HG03354 (cell line): ENCODE measurements around the gene DNLZ.
A peak's percentile ranks its signal among the peaks of the same experiment; 100 is the strongest.
"Not testable (repeated sequence)": the region's sequence is repeated elsewhere in the genome, so short reads cannot be mapped to it uniquely, and the experiment has no call there.

Experiments used
- ATAC-seq: cut with Tn5 transposase; IDR thresholded peaks from one replicate; pipeline ENCODE4 v1.9.1; 2021; ENCODE audit warnings: mild to moderate bottlenecking; ENCODE audit not compliant: unreplicated experiment, poor library complexity, severe bottlenecking

Gene DNLZ

DNA sequence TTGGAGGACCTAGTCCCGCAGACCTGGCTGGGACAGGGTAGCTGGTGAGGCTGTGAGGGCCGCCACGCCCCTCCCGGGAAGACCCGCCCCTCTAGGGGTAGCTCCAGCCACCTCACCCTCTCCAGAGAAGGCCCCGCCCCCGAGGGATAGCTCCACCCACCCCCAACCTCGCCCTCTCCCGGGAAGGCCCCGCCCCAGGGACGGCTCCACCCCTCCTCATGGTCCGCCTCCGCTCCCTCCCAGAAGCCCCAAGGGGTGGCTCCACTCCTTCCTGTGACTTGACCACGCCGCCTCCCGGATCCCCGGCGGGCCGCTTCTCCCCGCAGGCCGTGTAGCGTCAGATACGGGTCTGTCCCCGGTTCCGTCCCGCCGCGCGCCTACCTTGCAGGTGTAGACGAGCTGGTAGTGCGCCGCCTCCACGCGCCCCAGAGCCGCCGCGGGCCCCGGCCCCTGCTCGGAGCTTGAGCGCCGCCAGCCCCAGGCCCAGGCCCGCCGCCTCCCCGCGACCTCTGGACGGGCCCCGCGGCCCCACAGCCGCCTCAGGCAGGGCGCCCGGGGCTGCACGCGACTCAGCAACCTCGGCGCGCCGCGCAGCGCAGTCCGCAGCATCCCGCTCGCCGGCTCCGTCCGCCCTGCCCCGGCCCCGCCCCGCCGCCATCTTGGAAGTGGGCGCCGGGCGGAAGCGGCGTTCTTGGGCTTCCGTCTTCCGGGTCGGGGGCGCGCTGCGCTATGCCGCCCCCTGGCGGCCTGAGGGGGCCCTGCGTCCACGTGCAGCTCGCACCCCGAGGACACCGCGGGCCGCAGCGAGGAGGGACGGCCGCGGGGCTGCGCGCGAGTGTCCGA, at the start of gene DNLZ:
Gene DNLZ (minus strand): TSS at position 639 of the 843 bp plus-strand sequence. CDS start 30 bp downstream, at position 609.
- ATAC-seq, result peak; percentile 77

DNA sequence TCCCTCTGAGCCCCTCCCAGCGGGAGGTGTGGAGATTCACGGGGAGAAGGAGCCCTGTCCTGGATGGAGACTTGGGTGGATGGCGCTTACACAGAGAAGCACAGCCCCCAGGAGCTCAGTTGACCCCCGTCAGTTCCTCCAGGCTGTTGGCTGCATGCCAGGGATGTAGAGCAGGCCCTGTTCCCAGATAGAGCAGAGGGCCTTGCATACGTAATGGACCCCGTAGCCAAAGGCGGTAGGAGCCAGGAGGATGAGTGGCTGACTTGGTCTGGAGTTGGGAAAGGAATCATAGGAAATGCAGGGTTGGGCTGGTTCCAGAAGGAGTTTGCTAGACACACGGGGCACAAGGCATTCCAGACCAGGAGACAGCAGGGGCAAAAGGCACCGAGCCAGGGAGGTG, 49.4 kb upstream of the DNLZ start:
- ATAC-seq, result no peak

DNA sequence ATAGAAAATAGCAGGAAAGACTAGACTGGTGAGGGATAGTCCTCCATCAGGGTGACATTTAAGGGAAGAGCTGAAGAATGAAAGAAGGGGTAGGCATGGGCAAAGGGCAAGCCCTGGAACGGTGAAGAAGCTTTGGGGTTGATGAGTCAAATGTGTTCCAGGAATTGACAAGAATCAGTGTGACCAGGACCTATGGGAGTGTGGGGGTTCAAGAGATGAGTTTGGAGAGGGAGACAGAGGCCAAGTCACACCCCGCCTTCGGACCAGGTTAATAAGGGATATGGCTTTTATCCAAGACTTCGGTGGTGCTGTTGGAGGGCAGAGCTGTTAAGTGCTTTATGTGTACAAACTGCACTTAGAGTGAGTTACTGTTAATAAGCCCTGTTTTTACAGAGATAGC, 47.8 kb upstream of the DNLZ start:
- ATAC-seq, result no peak

DNA sequence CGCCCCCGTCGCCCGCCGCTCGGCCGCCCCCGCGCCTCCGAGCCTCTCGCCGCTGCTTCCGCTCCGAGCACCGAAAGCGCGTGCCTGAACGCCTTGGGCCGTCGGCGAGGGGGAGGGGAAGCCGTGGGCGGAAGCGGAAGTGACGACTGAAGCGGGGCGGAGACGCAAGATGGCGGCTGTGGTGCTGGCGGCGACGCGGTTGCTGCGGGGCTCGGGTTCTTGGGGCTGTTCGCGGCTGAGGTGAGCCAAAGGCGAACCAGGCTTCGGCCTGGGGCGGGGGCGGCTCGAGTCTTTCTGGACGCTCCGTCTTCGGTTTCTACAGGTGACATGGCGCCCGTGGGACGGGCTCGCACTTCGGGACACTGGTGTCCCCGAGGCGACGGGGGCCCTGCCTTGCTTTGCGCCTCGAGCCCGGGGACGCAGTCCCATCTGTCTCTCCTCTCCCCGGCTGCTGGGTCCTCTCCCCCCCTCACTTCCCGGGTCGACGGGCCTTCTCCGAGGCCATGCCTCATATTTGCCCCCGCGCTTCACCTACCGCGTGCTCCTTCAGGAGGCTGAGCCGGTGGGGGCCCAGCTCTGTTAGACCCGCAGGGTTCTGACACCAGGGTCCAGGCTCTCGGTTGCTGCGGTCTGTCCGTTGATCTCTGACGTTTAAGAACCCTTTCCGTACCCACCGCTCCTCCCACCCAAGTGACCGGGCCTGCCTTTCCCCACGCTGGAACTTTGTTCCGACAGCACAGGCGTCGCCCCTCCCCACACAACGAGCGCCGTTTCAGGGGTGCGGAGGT, 47.1 kb upstream of the DNLZ start, which contains the start of the genes ENTR1 and PMPCA:
Gene ENTR1 (minus strand): TSS at position 115 of the 788 bp plus-strand sequence. CDS start 217 bp downstream, outside the sequence.
Gene PMPCA (plus strand): TSS at position 159 of the 788 bp plus-strand sequence. CDS start 11 bp downstream, at position 170.
- peak; percentile 91 for ATAC-seq

DNA sequence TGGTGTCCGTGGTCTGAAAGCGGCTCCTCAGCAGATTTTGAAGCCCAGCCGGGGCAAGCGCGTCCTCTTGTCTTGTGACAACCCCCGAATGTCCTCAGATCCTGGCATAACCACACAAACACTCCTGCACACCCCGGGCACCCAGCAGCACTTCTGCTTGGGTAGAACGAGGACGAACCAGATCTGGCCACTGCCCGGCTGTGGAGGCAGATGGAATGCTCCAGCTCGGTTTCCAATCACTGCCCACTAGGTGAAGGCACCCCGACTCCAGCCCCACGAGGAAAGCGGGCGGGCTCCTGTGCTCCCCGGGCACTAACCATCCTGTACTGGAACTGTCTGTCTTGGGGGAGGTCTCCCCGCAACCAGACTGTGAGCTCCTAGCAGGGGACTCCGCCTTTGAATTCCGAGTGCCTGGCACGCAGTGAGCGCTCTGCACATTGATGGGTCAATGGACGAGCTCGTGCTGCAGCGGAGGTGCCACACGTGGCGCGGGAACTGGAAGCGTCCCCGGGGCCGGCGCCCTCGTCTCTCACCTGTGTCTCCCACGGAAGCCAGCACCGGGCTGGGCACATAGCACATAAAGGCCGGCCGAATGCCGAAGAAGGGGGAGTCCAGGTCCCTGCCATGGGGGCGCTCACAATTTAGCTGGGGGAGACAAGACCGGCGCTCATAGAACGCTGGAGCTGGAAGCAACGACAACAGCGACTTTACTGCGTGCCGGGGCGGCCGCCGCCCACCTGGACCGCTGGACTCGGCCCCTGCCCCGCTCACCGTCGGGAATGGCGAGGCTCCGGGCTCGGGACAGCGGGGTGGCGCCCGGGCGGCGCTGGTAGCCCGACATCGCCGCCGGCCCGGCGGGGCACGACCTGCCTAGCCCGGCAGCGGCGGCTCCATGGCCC, 46.3 kb upstream of the DNLZ start:
- peak; percentile 20 for ATAC-seq

DNA sequence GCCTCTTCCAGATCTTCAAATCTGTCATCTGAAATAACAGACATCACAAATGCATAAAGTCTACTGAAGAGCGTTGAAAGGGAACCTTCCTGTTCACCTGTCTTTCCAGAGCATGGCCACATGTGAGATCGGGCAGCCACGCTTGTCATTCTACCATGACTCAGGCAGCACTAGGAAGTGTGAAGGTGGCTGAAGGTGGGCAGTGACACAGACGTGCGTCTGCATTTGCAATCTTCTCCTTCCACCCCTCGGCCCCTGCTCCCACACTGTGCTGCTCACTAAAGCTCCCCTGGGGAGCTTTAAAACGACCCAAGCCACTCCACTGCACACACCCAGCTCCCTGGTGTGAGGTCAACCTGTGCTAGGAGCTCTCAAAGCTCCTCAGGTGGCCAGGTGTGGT, 44.4 kb upstream of the DNLZ start:
- ATAC-seq, result no peak

DNA sequence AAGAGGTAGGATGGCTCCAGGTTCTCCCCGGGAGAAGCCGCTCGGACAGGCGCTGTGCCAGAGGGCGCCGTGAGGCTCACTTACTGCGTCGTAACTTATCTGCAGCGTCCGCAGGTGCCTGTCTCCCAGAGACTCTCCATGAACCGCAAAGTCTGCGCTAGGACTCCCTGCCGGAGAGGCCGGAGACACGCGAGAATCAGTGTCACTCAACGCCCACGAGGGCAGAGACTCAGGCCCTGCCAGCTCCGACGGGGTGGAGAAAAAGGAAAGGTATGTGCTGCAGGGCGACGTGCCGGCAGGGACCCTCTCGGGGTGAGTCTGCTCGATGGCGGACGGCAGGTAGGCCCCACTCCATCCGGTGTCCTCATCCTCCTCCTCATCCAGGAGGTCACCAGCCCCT, 43.5 kb upstream of the DNLZ start:
- ATAC-seq, result not testable (repeated sequence)

DNA sequence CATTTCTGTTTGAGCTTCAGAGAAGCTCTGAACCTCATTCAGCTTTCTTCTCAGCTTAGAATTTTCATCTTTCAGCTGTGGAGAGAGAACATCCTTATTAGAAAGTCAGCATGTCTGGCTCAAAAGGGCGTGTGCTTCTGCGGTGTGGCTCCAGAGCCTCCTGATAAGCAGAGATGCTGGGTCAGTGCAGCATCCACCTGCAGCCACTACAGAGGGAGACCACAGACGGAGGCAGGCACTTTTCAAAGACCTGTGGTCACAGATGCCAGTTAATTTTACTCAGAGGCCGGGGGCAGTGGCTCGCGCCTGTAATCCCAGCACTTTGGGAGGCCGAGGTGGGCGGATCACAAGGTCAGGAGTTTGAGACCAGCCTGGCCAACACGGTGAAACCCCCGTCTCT, 42.4 kb upstream of the DNLZ start:
- not testable (repeated sequence) for ATAC-seq

DNA sequence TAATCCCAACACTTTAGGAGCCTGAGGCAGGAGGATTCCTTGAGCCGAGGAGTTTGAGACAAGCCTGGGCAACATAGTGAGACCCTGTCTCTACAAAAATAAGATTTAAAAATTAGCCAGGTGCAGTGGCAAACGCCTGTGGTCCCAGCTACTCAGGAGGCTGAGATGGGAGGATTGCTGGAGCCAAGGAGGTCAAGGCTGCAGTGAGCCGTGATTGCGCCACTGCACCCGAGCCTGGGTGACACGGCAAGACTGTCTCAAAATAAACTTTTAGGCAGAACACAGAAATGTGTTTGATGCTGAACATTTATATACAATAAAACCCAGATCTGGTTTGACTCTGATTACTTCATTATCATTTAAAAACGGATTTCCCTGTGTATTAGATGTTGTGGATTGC, 41.9 kb upstream of the DNLZ start:
- no peak for ATAC-seq

DNA sequence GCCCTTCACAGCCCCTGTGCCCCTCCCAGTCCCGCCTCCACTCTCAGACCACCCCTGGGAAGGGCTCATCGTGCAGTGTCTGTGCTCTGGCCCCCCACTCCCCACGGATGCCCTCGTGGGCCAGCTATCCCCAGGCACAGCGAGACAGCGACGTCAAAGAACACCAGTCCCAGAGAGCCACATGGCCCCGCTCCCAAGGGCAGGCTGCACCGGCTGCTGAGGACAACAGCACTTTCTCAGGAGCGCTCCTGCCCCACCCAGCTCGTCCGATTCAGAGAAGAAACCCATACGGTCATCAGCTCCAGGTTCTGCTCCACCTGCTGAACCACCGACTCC, 41.2 kb upstream of the DNLZ start:
- no peak for ATAC-seq

DNA sequence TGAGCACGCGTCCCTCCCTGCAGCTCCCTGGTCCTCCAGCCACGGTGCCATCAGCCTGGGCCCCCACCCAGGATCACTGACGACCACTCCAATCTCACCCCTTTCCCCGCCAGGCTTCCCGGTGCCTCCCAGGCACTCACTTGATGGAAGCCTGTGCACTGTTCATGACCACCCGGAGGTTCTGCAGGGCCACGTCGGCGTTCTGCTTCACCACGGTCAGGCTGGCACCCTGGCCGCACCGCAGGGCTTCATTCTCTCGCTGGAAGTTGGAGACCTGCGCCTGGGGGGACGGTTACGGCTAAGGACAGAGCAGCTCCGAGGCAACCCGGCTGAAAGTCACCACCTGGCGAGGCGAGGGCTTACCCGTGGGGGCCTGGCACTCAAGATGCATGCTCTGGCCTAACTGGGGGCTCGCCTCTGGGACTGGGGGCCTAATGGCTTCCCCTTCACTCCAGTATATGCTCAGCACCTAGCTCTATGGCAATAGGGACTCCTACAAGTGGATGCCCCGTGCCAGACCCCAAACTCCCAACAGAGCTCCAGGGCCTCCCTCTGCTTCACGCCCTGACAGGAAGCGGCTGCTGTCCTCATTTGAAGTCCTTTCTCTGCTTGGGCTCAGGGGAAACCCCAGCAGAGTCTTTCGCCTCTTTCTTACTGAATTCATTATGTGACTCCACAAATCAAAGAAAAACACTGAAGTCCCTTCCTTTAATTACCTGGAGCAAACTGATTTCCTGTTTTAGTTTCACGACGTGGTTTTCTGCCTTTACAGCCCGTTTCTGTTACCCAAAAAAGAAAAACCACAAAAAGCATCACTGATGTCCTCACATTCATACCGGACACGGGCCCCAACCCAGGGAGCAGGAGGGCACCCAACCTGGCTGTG, 40.6 kb upstream of the DNLZ start:
- no peak for ATAC-seq

DNA sequence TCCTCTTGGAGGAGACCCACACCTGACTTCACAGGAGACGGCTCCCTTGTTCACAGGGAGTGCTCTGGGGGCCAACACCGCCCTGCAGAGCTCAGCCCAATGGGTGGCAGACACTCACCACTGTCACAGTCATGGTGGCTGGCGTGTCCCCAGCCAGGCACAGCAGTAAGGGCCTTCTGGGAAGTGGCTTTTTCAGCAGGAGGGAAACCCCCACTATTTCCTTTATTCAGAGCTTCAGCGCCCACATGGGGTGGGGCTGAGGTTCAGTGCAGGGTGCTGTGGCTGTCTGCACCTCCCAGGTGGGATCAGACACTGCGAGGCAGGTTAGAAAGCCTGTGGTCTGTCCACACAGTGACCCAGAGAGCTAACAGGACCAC, 40.0 kb upstream of the DNLZ start:
- no peak for ATAC-seq

DNA sequence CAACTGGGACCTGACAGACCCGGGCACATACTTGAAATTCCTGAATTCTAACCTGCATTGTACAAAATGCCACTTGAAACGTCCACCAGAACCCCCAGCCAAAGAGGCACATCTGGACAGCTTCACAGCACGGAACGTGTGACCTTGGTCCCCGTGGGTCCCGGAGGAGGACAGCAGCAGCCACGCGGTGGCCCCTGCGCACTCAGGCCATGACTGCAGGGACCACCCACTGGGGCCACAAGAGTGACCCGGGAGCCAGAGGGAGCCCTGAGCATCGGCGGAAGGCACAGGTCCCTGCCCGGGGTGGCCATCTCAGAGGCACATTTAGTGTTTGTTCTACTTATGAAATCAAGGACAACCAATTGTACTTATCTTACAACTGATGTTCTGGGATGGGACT, 38.5 kb upstream of the DNLZ start:
- ATAC-seq, result no peak

DNA sequence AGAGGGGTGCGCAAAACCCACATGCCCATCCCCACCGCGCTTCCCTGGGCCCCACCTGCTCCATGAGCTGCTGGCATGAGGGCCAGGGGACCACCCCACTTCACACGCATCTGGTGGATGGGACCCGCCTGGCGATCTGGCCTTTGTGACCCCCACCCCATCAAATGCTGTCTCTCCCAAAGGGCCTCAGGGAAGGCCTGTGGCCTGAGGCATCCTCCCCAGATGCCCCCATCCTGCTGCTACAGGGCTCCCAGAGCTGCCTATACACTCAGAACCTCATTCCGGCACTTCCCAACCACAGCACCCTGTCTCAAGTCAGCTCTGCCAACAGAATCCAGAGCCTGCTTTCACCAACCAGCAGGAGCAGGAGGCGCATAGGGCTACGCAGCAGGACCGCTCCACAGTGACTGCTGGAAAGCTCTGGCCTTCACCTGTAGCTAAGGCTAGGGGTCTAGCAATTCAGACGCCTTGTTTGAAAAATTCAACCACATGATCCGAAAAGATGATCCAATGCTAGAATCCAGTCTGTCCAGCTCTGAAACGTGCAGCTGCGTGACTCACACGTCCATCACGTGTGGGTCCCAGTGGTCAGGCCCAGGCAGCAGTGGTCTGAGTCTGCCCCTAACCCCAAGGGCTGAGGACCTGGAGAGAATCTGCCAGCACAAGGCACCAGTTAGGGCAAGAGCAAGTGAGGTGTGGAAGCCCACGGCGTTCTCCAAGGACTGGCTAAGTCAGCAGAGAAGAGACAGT, 37.8 kb upstream of the DNLZ start:
- ATAC-seq, result no peak

DNA sequence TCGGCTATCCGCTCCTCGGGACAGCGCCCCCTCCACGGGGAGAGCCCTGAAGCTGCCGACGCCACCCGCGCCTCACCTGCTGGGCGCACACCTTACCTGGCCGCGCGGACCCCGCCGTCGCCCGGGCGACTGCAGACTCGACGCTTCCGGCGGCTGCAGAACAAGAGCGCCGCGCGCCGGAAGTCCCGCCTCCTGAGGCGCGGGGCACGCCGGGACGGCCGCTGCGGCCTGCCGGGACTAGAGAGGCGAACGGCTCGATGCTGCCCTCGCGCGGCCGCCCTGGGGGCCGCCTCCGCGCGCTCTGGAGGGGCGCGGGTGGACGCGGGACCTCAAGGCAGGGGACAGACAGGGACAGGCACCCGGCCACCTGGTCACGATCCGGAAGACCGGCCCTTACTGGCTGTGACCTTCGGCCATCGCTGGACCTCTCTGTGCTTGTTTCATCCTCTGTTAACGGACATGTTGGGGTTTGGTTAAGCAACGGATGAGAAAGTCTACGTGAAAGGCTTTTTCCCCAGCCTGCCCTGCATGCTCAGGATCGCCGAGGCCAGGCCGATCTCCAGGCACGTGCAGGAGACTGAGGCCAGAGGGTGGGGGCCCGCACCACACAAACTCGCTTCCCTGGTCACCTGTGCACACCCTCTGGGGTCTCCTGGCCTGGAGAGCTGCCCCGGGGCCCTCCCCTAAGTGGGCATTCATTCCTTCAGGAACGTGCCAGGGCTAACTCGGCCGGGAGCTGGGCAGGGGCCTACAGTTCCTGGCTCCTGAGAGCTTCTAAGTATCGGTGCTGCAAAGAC, 36.7 kb upstream of the DNLZ start, which contains the start of gene SNAPC4:
Gene SNAPC4 (minus strand): TSS at position 133 of the 797 bp plus-strand sequence. CDS start 1,742 bp downstream, outside the sequence.
- ATAC-seq, result peak; percentile 75

DNA sequence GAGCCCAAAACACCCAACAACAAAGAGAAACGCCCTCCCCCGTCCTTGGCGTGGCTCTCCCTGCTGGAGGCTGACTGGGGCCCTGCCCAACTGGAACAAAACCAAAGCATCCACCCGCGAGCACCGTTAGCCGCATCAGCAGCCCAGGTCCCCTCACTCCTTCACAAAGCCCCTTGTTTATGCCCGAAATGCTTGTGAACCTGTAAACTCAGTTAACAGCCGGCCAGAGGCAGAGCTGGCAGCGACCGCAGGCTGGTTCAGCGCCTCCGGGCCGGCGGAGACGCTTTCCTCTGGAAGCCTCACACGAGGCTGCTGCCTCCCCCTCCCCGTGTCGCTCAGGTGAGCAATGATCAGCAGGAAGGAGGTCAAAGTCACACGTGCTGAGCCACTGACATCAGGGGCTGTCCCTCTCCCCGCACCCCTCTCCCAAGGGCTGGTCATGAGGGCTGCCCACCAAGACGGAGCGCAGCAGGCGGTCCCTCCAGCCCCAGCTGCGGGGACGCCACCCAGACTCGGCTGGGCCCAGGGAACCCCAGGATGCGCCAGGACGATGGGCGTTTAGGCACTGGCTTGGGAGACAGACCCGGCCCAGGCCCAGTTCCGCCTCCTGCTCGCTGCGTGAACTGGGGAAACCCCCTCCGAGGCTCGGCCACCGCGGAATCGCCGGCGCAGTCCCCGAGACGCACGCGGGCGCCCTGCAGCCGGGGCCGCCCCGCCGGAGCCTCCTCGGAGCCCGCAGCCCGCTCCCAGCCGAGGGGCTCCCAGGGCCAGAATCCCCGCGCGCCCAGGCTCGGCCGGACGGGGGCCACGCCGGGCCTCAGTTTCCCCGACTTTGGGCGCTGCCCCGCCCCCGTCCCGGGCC, 35.9 kb upstream of the DNLZ start:
- peak; percentile 36 for ATAC-seq
